HG02798 (cell line): Measurements from ENCODE around the gene IQSEC1.

Experiments used
- ATAC-seq: cut with Tn5 transposase; IDR thresholded peaks from one replicate; pipeline ENCODE4 v1.9.1; 2021; ENCODE audit warnings: mild to moderate bottlenecking; ENCODE audit not compliant: unreplicated experiment, poor library complexity

IQSEC1 gene

DNA sequence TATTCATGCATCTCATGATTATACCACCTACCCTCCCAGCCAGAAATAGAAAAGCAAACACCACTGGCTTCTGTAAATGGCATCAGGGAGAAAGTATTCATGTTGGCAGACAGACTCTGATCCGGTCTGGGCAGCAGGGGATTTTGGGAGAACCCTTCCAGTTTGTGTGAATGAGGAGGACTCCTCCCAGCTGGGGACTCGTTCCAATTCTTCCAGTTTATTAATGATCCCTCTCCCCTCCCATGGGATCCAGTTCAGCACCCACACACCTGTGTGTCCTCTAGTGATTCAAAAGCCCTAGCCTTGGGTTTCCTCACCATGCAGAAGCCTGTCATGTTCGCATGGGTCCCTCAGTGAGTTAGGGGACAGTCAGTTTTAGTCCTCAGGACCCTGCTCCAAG, 110.9 kb downstream of the IQSEC1 start:
- ATAC-seq = no peak

DNA sequence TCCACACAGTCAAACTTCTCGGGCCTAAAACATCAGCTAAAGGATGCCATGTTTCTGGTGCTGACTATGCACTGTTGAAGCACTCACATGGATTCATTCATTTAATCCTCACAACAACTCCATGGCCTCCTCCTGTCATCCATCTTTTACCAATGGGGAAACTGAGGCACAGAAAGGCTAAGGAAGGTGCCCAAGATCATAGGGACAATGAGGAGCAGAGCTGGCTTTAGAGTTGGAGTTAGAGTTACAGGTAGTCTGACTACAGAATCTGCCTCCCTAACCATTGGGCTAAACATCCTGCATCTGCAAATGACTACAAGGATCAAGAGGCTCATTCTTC, 111.6 kb downstream of the IQSEC1 start:
- no peak for ATAC-seq

DNA sequence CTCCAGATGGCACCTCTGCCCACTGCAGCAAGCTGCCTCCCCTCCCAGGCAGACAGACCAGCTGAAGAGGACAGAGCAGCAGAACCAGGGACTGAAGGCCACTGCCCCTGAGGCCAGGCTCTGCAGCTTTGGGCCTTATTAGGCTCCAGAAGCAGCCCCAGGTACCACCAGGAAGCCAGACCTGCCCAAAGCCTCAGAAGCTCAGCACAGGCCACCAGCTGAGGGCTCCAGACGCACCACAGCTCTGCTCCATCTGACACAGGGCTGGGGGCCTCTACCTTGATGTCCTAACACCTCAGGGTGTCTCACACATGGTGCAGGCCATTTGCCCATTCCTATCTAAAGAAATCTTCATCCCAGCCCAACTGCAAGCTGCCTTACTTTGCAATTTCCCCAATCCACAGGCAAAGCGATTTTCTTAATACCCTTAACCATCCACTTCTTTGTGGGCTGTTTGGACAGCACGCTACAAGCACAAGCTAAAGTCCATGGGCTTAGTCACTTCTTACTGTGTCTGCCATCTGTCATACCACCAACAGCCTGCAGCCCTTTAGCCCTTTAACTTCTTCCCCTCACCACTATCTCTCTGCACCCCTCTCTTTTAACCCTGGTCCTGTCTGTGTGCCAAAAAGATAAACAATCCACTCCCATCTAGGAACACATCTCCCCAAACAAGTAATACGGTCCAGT, 112.1 kb downstream of the IQSEC1 start:
- ATAC-seq = no peak

DNA sequence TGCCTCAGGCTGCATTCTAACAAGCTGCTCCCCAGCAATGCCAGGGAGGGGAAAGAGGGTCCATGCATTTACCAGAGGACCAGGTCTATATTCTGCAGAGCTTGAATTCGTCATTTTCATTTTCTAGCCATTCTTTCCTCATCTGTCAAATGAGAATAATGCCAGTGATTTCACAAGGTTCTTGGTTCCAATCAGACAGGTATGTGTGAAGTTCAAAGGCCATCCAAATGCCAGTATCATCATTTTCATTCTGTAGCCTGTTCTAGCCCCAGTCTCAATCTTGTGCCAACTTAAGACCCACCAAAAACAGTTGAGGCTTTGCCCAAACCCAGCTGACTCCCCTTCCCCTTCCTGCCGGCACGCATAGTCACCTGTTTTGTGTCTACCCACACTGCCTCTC, 112.7 kb downstream of the IQSEC1 start:
- ATAC-seq = no peak

DNA sequence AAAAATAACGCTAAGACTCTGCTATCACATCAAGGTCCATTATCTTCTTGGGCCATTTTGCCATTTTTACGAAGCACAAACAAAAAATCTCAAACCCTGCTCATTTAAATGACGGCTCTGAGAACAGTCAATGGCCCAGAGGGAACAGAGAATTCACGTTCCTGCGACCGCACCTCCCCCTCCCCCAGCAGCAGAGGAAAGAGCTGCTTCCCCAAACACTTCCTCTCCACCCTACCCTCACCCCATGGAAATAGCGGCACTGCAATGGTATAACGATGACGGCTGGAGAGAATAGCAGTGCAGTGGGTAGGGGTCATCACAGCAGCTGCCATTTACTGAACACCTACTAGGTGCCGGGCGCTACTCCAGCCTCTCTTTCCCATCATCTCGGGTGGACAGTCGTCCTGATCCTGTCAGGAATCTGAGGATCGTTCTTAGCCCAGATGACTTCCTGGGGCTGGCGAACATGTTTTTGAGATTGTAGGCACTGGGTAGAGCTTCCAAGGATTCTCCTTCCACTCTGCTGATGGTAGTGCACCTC, 113.3 kb downstream of the IQSEC1 start:
- ATAC-seq = no peak

DNA sequence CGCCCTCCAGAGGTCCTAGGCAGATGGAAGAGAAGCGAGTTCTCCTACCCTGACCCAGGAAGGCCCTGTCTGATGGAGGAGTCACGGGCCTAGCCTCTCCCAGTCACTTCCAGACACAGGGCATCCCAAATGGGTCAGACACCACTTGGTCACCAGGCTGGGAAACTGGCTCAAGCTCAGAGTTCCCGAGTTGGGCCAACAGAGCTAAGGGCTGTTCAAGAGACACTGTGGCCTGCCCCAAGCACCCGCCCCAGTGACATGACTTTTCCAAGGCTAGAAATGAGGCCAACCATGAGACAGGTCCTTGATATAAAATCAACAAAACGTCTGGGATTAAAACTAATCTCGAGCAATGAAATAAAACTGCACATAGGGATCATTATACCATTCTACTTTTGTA, 113.8 kb downstream of the IQSEC1 start:
- no peak for ATAC-seq

DNA sequence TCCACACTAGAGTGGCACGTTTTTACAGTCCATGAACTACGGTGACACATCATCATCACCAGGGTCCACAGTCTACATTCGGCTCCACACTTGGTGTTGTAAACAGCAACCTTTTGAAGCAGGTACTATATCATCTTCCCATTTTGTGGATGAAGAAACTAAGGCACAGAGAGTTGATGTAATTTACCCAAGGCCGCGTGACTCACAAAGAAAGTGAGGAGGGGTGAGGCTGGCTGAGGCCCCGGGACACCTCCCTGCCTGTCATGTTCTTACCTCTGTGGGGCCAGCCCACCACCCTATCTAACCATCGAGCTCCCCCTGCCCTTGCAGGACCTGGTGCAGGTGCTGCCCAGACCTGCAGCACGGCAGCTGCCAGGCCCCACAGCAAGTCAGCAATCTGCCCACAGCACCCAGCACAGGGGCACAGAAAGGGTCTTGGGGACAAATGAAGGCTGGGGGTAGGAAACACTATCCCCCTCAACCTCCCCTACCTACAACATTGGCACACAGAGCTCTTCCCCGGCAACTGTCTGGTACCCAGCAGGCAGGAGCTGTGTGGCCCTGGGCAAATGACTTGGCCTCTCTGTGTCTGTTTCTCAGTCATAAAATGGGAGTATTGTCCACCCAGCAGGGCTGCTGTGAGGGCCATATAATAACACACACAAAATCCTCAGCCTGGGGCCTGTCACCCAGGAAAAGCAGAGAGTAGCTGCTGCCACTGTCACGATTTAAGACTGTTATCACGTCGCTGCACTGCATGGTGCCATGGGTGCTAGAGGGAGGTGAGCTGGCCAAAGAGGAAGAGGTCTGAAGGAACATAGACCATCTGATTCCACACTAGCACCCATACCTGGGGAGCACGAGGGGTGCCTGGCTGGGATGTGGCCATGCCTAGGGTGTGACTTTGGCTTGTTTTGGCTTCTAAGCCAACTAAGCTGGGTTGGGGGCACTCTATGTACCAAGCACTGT, 115.1 kb downstream of the IQSEC1 start:
- no peak for ATAC-seq

DNA sequence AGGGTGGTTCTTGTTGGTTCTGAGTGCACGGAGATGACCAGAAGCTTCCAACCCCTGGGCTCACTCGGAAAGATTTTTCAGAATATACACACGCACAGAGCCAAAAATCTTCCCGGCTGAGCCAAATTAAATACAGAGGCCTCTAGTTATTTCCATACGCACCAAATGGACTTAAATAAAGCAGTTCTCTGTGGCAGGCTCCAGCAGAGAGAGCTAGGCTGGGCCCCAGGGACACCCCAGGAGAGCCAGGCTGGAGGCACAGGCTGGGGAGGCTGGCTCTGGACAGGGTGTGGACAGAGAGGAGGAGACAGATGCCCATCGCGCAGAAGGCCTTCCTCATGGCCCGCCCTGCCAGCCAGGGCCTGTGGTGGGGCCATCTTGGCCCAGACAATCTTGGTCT, 115.9 kb downstream of the IQSEC1 start:
- ATAC-seq = no peak

DNA sequence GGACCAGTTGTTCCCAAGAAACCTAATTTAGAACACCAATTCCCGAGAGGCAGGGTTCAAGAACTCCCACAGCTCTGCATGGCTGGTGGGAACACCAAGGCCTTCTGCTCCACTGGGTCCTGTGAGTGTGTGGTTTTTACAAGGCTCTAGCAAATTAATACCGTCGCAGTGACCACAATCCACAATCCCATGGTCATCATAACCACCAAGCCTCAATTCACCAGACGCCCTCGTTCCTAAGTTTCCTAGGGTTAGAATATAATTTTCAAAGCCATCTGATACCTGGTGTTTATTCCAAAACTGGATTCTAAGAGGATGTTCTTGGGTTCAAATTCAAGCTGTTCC, 116.9 kb downstream of the IQSEC1 start:
- no peak for ATAC-seq

DNA sequence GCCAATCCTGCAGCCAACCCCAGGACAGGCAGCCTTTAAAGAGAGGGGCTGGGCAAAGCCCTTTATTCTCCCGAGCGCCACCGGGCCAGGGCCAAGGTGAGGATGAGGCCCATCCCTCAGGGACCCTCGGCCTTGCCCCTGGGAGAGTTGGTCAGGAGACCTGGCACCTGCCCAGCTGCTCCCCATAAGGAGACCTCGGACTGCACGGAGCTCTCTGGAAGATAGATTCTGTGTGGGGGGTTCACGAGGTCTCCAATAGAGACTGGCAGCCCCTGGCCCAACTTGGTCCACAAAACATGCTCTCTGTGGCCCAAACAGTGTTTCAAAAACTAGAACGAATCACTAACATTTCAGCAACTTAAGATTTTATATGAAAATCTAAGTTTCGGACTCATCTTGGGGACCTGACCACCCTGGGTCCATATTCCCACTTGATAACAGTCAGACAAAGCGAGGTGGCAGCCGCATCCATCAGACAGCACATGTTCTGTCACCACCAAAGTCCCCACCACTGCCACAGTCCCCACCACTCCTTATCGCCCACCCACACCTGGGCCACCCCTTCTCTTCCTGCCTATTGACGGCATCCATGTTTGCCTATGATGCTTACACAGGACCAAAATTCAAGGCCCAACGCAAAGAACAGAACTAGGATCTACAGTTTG, 117.4 kb downstream of the IQSEC1 start:
- no peak for ATAC-seq

DNA sequence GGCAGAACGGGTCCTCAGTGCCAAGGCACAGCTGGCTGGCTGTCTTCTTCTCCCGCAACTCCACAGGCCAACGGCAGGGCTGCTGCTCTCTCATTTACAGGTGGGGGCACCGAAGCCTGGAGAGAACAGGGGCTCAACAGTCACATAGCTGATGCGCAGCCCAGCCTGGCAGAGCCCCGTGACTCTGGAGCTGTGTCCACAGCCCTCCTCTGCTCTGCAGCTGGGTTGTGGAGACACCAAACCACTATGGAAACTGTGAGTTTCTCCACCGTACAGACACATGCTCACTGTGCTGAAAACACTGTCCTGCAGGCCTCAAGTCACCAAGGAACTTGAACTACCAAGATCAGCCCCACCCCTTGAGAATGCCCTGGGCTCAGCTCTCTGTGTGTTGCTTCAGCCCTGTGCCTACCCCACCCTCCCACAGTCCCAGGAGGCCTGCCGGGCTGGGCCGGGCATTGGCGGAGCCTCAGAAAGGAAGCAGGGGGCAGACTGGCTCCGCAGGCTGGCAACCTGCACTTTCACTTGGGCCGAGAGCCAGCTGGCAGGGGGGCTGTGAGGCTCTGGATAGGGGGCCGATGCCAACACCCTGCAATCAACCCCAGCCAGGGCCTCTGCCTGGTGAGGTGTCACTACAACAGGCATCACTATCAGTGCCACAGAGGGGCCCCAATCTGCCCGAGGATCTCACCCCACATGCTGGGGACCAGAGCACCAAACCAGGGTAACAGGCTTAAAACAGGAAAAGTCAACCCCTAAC, 118.2 kb downstream of the IQSEC1 start:
- peak; percentile 52 for ATAC-seq

DNA sequence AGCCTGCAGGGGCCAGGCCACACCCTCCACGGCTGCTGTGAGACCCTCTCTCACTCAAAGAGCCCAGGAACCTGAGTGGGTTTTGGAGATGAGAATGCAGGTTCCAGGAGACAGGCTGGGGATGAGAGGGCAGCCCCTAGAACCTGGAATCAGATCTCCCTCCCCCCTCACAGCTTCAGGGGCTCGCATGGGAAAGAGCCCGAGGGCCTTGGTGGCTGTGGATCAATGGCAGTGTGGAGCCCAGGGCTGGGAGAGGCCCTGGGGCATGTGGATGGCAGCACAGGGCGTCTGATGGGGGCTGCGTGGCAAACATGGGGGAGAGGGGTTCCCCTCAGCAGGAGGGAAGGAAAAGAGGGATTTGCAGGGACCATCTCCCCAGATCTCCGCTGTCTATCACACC, 119.0 kb downstream of the IQSEC1 start:
- no peak for ATAC-seq

DNA sequence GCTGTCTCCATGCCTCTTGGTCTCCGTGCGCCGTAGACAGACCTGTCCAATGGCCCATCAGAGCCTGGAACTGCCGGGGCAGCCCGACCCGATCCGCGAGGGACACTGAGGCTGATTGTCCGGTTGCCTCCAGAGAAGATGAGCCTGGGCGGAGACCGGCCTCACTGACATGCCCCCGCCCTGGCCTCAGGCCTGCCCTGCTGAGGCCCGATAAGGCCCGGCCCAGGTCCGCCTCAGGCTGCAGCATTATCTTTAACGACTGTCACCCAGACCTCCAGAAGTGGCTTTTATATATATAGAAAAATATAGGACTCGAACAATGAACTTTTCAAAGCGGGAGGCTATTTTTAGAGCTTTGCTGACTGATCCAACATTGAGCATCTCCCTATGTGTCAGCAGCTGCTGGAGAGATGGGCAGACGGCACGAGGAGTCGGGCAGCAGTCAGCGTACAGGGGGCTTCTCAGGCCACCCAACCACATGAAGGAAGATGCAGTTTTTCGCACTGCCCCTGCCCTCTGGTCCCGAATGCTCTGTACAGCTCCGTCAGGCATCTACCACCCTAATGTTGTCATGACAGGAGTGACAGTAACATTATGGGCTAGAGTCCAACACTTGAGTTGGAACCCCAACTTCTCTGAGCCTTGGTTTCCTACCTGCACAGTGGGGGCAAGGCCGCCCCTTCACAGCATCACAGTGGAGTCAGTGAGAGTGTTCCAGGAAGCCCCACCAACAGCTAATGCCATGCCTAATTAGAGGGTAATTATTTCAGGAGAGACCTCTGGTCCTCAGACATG, 119.8 kb downstream of the IQSEC1 start:
- no peak for ATAC-seq

DNA sequence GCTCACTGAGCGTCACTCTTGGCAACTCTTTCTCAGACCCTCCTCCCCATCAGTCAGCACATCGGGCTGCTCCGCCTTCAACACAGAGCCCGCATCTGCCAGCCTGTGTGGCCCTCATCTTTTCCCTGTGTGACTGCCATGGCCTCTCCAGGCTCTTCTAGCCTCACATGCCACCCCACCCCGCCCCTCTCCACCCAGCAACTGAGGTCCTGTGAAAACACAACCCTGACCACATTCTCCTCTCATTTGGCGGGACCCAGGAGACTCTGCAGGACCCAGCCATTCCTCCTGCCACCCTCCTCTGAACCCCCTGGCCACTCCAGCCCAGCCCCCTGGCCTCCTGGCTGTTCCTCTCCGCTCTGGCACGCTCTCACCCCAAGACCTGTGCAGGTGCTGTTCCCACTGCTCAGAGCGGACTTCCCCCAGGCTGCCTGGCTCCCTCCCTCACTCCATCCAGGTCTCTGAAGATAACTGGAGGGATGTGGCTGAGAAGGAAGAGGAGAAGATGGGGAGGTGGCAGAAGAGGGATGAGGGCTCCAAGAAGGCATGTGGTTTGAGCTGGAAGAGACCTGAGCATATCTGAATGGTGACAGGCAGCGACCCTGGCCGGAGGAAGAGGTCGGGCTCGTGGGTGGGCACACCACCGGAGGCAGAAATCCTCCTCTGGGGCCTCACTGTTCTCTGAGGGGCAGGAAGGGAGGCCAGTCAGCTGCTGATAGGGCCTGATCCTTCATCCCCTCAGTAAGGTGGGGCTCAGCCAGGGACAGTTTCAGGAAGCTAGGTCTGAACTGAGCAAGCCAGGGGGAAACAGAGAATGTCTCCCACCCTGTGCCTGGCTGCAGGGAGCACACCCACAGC, 120.7 kb downstream of the IQSEC1 start:
- ATAC-seq = no peak

DNA sequence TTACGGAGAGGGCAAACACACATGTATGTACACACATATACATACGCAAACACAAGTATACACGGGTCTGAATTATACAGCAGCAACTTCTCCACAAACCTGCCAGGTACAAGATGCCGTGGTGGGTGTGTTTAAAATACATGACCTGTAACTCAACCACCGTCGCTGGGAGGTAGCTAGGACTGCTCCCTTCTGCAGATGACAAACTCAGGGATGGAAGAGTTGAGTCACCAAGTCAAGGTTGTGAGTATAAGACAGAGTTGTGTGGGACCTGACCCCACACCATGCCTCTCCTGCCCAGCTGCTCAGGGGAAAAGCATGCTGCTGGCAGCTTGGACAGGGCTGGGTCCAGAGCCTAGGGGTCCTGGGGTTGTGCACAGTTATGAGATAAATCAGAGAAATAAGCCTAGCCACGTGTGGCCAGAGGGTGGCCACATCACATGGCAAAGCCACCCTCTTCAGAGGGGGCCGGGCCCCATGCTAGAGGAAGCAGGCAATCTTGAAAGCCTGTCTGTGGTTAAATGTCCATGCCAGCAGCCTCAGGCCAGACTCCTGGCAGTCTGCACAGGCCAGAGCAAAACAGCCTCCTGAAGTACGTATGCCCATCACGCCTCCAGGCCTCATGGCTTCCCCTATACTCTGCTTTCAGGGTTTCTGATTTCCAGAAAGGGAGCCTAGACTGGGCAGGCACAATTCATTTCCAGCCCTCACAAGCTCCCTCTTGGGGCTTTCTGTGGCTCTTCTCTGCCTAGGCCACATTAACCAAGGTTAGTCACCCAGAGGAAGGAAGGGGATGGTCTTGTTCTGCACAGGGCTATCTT, 124.1 kb downstream of the IQSEC1 start:
- peak; percentile 51 for ATAC-seq

DNA sequence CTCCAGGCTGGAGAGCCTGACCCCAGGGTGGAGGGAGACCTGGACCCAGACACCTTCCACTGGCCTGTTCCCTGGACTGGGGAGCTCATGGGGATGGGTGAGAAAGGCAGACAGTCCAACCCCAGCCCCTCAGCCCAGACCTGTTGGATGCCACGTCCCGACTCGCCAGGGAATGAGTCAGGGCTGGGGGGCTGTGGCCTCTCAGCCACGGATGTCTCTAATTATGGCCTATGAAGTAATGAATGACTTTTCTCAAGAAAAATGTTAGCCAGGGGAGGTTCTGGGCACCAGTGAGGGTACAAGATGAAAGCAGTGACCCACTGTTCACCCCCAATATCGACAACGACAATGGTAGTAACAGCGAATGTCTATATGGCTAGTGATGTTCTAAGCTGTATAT, 124.9 kb downstream of the IQSEC1 start:
- ATAC-seq = no peak

DNA sequence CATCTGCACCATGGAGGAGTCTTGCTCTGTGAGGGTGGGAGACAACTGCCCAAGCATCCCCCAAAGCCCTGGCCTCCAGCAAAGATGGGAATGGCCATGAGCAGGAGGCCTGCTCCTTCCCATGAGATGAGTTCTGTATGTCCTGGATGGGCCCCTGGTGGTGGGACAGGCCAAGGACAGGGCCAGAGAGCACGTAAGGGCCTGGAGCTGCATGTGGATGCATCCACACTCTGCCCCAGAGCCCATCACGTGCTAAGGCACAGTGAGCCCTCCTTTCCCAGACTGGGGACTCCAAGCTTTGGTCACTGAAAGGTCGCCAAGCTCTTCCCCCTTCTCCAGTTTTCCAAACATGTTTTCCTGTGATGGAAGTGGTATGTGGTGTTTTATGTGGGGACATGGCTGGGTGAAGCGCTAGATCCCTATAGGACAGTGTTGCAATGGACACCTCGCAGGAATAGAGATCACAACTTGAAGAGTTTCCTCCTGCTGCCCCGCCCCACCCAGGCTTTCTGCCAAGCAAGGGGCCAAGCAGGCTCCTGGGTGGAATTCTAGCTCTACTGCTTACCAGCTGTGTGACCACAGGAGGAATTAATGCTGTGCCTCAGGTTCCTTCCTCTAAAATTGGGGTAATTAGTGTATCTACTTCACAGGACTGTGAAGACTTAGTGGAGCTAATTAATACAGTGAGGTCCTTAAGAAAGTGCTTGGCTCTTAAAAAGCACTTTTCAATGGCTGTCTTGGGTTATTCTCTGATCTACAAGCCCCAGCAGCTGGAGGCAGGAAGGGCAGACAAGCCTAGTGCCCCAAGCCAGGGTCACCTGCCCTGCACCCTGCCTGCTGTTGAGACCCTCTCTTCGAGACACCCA, 125.5 kb downstream of the IQSEC1 start:
- ATAC-seq = no peak
